ENCODE results near the gene PREB. TPM values are rescaled to one million over a fixed set of nuclear protein-coding genes. Genes with fewer than 3 reads are reported as not detected.
A peak's percentile ranks its signal among the peaks of the same experiment; 100 is the strongest.
"Not testable (repeated sequence)": the region's sequence is repeated elsewhere in the genome, so short reads cannot be mapped to it uniquely, and the experiment has no call there.

PREB gene
- total RNA-seq, 1 donor from 2014 or later = 35.5 TPM

DNA sequence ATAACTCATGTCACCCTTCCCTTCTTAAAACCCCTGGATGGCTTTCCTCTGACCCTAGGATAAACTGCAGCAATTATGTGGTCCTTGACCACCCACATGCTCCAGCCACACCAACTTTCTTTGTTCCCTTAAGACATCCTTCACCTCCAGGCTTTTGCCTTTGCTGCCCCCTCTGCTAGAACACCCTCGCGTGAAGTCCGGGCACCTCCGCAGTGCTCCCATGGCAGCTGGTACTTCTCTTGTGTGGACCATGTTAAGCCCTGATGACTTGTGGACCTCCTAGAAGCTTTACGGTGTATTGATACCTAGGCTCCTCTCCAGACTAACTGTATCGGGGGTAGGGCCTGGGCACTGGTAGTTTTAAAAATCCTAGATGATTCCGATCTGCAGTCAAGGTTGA lies 11.6 kb downstream of the PREB start:
- H3K27me3 Mint-ChIP-seq (ENCODE audit: unreplicated experiment) = peaks cover 19% of the 10 kb centered on the region
- no peaks in the 10 kb centered on the region for H3K36me3 Mint-ChIP-seq (ENCODE audit: unreplicated experiment)
- H3K9me3 Mint-ChIP-seq (ENCODE audit: unreplicated experiment) = peaks cover 6% of the 10 kb centered on the region
- no peak overlapping the region for H3K27ac Mint-ChIP-seq (ENCODE audit: unreplicated experiment)
- no peak for DNase-seq
- H3K4me1 Mint-ChIP-seq (ENCODE audit: low read depth, unreplicated experiment) = peaks cover 3% of the 10 kb centered on the region
- TF ChIP-seq, protein P1, sequence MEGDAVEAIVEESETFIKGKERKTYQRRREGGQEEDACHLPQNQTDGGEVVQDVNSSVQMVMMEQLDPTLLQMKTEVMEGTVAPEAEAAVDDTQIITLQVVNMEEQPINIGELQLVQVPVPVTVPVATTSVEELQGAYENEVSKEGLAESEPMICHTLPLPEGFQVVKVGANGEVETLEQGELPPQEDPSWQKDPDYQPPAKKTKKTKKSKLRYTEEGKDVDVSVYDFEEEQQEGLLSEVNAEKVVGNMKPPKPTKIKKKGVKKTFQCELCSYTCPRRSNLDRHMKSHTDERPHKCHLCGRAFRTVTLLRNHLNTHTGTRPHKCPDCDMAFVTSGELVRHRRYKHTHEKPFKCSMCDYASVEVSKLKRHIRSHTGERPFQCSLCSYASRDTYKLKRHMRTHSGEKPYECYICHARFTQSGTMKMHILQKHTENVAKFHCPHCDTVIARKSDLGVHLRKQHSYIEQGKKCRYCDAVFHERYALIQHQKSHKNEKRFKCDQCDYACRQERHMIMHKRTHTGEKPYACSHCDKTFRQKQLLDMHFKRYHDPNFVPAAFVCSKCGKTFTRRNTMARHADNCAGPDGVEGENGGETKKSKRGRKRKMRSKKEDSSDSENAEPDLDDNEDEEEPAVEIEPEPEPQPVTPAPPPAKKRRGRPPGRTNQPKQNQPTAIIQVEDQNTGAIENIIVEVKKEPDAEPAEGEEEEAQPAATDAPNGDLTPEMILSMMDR (IDR thresholded peaks at IDR 0.05; ENCODE audit: partially characterized antibody, unreplicated experiment) = no peak
- H3K4me3 Mint-ChIP-seq (ENCODE audit: unreplicated experiment) = peak overlapping the region; percentile 94

DNA sequence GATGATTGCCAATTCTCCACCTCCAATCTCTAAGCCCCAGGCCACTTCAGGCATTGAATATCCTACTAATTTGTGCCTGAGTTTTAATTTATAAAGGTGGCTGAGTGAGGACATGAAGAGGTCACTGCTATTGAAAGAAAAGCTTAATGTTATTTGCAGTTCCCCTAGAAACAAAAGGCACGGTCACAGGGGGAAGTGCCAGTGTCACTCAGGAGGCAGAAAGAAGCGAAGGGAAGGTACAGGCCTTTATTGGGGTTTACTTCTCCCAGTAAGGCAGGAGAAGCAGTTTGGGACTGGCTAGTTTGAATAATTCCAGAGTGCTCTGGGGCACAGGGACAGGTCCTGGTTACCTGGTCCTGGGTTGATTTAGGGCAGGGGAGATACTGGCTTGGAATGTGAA lies 12.5 kb downstream of the PREB start:
- TF ChIP-seq, protein P1 (IDR thresholded peaks at IDR 0.05; ENCODE audit: partially characterized antibody, unreplicated experiment) = no peak
- no peak for DNase-seq
- peaks cover 3% of the 10 kb centered on the region for H3K4me1 Mint-ChIP-seq (ENCODE audit: low read depth, unreplicated experiment)
- H3K27ac Mint-ChIP-seq (ENCODE audit: unreplicated experiment) = no peak overlapping the region
- H3K27me3 Mint-ChIP-seq (ENCODE audit: unreplicated experiment) = peaks cover 21% of the 10 kb centered on the region
- H3K9me3 Mint-ChIP-seq (ENCODE audit: unreplicated experiment) = peaks cover 6% of the 10 kb centered on the region
- H3K4me3 Mint-ChIP-seq (ENCODE audit: unreplicated experiment) = no peak overlapping the region
- H3K36me3 Mint-ChIP-seq (ENCODE audit: unreplicated experiment) = no peaks in the 10 kb centered on the region

DNA sequence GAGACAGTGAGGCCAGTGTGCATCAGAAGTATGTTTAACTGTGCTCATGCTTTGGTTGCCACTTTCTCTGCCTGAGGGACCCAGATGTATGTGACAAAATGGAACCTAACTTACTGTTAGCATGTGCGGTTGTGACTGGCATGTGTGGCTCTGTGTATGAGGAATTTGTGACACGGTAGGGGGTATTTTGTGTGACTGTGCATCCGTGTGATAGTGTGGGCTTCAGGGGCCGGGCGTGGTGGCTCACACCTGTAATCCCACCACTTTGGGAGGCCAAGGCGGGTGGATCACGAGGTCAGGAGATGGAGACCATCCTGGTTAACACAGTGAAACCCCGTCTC lies 15.1 kb downstream of the PREB start:
- H3K4me3 Mint-ChIP-seq (ENCODE audit: unreplicated experiment) = peak overlapping the region; percentile 86
- not testable (repeated sequence) for H3K4me1 Mint-ChIP-seq (ENCODE audit: low read depth, unreplicated experiment)

DNA sequence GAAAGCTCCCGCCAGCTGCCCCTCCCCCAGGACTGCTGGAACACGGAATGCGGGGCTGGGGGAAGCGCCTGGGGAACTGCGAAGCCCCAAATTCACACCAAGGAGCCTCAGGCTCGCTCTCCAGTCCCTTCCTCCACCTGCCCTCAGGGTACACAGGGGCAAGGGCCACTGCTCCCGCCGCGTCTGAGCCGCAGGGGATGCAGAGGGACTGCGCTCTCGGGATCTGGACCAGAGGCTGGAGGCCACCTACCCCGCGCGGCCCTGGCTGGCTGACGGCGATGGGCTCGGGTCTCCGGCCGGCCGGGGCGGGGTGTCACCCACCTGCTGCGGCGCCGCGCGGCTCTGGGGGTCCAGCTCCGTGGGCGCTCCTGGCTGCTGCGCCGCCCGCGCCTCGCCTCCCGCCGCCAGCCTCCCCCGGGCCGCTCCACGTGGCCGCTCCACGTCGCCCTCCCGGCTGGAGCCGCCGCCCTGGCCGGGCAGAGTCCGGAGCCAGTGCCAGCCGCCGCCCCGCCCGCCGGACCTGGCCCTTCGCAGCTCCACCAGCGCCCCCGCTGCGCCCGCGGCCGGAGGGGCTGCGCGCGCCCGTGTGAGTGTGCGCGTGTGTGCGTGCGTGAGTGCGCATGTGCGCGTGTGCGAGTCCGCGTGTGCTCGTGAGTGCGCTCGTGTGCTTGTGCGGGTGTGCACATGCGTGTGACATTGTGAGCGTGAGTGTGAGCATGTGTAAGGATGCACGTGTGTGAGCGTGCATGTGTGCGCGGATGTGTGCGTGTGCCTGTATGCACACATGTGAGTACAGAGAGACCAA lies 15.7 kb downstream of the PREB start, which contains the start of gene CGREF1:
CGREF1 (minus strand) TSS at position 604 of the 805 bp plus-strand sequence. CDS start 14,762 bp downstream, outside the sequence.
- Mint-ChIP-seq H3K27me3 (ENCODE audit: unreplicated experiment) (peaks cover 23% of the 10 kb centered on the region), H3K4me3 (ENCODE audit: unreplicated experiment) (peak within 1 kb of the TSS; percentile 86), H3K27ac (ENCODE audit: unreplicated experiment) (no peak within 1 kb of the TSS), H3K9me3 (ENCODE audit: unreplicated experiment) (peaks cover 6% of the 10 kb centered on the region), H3K4me1 (ENCODE audit: low read depth, unreplicated experiment) (peaks cover 1% of the 10 kb centered on the region), H3K36me3 (ENCODE audit: unreplicated experiment) (no peaks in the 10 kb centered on the region)
- TF ChIP-seq, protein P1 (IDR thresholded peaks at IDR 0.05; ENCODE audit: partially characterized antibody, unreplicated experiment) = no peak
- peak; percentile 46 for DNase-seq

More for the DNA sequence above, 15.1 kb downstream of the PREB start:
- not testable (repeated sequence) for H3K27ac Mint-ChIP-seq (ENCODE audit: unreplicated experiment); H3K9me3 Mint-ChIP-seq (ENCODE audit: unreplicated experiment); DNase-seq; H3K36me3 Mint-ChIP-seq (ENCODE audit: unreplicated experiment)
- H3K27me3 Mint-ChIP-seq (ENCODE audit: unreplicated experiment) = peaks cover 23% of the 10 kb centered on the region

DNA sequence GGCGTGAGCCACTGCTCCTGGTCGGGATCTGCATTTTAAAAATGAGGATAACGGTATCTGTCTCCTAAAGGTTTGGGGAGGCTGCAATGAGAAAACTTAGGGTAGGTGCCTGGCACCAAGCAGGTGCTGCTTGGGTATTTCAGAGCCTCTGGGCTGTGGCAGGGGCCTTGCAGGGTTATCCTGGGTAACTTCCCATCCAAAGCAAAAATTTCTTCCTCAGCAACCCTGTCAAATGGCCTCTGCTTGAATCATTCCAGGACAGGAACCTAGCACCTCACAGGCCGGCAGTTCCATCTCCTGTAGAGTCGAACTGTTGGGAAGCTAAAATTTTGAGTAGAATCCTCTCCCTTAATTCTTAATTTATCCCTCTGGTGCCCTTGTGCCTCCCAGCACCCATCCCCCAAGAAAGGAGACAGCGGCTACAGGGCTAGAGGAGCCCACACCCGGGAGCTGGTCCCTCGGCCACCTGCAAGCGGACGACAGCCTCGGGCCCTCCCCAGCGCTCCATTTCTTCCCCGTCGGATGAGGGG lies 16.4 kb downstream of the PREB start:
- peak overlapping the region; percentile 67 for H3K4me3 Mint-ChIP-seq (ENCODE audit: unreplicated experiment)
- H3K27me3 Mint-ChIP-seq (ENCODE audit: unreplicated experiment) = peaks cover 23% of the 10 kb centered on the region
- no peak overlapping the region for H3K27ac Mint-ChIP-seq (ENCODE audit: unreplicated experiment)
- no peak for DNase-seq
- H3K36me3 Mint-ChIP-seq (ENCODE audit: unreplicated experiment) = no peaks in the 10 kb centered on the region
- TF ChIP-seq, protein P1 (IDR thresholded peaks at IDR 0.05; ENCODE audit: partially characterized antibody, unreplicated experiment) = no peak
- H3K4me1 Mint-ChIP-seq (ENCODE audit: low read depth, unreplicated experiment) = peaks cover 1% of the 10 kb centered on the region
- H3K9me3 Mint-ChIP-seq (ENCODE audit: unreplicated experiment) = peaks cover 6% of the 10 kb centered on the region
